BLaER1 treated with 17β-estradiol and CSF1 and Interleukin-3, amounts not matched to agents 10 nM and 100 nM (cell line): ENCODE measurements around the gene SCYL1.
A peak's percentile ranks its signal among the peaks of the same experiment; 100 is the strongest.

Source experiments
- H3K27ac ChIP-seq, 11 experiments: shearing (Covaris generic); formaldehyde crosslinking; 2 replicates each; pipeline ENCODE4 v1.8.1; 2022
- H3K27me3 ChIP-seq, 11 experiments: shearing (Covaris generic); formaldehyde crosslinking; 2 replicates each; pipeline ENCODE4 v1.8.1; 2022
- H3K36me3 ChIP-seq, 11 experiments: shearing (Covaris generic); formaldehyde crosslinking; 2 replicates each; pipeline ENCODE4 v1.8.1; 2022
- H3K4me1 ChIP-seq, 10 experiments: shearing (Covaris generic); formaldehyde crosslinking; 2 replicates each; pipeline ENCODE4 v1.8.1; 2022
- H3K4me2 ChIP-seq, 11 experiments: shearing (Covaris generic); formaldehyde crosslinking; 2 replicates each; pipeline ENCODE4 v1.8.1; 2022
- H3K4me3 ChIP-seq, 10 experiments: shearing (Covaris generic); formaldehyde crosslinking; 2 replicates each; pipeline ENCODE4 v1.8.1; 2022
- H3K9ac ChIP-seq, 11 experiments: shearing (Covaris generic); formaldehyde crosslinking; 2 replicates each; pipeline ENCODE4 v1.8.1; 2022
- H3K9me3 ChIP-seq, 11 experiments: shearing (Covaris generic); formaldehyde crosslinking; replicated peaks in 1 of 11; 2 replicates each; pipeline ENCODE4 v1.8.1; 2022
- H4K20me1 ChIP-seq, 11 experiments: shearing (Covaris generic); formaldehyde crosslinking; 2 replicates each; pipeline ENCODE4 v1.8.1; 2022
- Cebpa-rat ChIP-seq, 11 experiments: shearing (Covaris generic); IDR thresholded peaks; 2 replicates each; pipeline ENCODE4 v1.8.1; 2022

Gene SCYL1

GRCh38 chr11:65526744-65527143, 1.9 kb downstream of the SCYL1 start:
- Histone ChIP-seq H4K20me1 (peaks cover 10 to 61% (median 33%) of the 10 kb centered on the region in 11 experiments; a peak in 18 of 22 replicates), H3K9me3 (no peaks in the 10 kb centered on the region), H3K4me1 (peaks cover 45 to 61% (median 56%) of the 10 kb centered on the region in 10 experiments), H3K27ac (peak overlapping the region in 1 of 11 experiments; percentile 88; a peak in 2 of 22 replicates), H3K4me3 (peak overlapping the region in 5 of 10 experiments; percentile 91 to 98 (median 97); a peak in 3 of 20 replicates), H3K36me3 (peaks cover 46 to 59% (median 56%) of the 10 kb centered on the region in 11 experiments), H3K27me3 (no peaks in the 10 kb centered on the region), H3K9ac (peak overlapping the region; percentile 93 to 99 (median 97); a peak in 18 of 22 replicates), H3K4me2 (peak overlapping the region; percentile 92 to 100 (median 98); a peak in 21 of 22 replicates)
- no peak for TF ChIP-seq Cebpa-rat (IDR thresholded peaks at IDR 0.05)

- Histone ChIP-seq H4K20me1 (peaks cover 10 to 73% (median 33%) of the 10 kb centered on the region in 11 experiments; a peak in 18 of 22 replicates), H3K36me3 (peaks cover 67 to 79% (median 76%) of the 10 kb centered on the region in 11 experiments), H3K4me3 (no peak overlapping the region), H3K9me3 (no peaks in the 10 kb centered on the region), H3K27ac (peak overlapping the region in 3 of 11 experiments; percentile 4 to 36 (median 10); a peak in 3 of 22 replicates), H3K4me2 (peak overlapping the region in 1 of 11 experiments; percentile 2; a peak in 1 of 22 replicates), H3K27me3 (no peaks in the 10 kb centered on the region), H3K4me1 (peaks cover 23 to 40% (median 34%) of the 10 kb centered on the region in 10 experiments), H3K9ac (peak overlapping the region in 6 of 11 experiments; percentile 1 to 50 (median 22); a peak in 6 of 22 replicates)
- no peak for TF ChIP-seq Cebpa-rat (IDR thresholded peaks at IDR 0.05)
Observed at GRCh38 chr11:65528819-65529350, 4.0 kb downstream of the SCYL1 start.

GRCh38 chr11:65529475-65530156, 4.7 kb downstream of the SCYL1 start:
- TF ChIP-seq Cebpa-rat (IDR thresholded peaks at IDR 0.05): no peak
- H4K20me1 ChIP-seq: peaks cover 10 to 78% (median 33%) of the 10 kb centered on the region in 11 experiments; a peak in 18 of 22 replicates
- H3K9ac ChIP-seq: peak overlapping the region in 7 of 11 experiments; percentile 1 to 50 (median 18); a peak in 5 of 22 replicates
- no peaks in the 10 kb centered on the region for H3K27me3 ChIP-seq
- no peaks in the 10 kb centered on the region for H3K9me3 ChIP-seq
- no peak overlapping the region for H3K4me3 ChIP-seq
- H3K36me3 ChIP-seq: peaks cover 67 to 83% (median 77%) of the 10 kb centered on the region in 11 experiments
- H3K4me1 ChIP-seq: peaks cover 16 to 33% (median 27%) of the 10 kb centered on the region in 10 experiments
- H3K4me2 ChIP-seq: peak overlapping the region in 6 of 11 experiments; percentile 1 to 23 (median 5); a peak in 4 of 22 replicates
- H3K27ac ChIP-seq: peak overlapping the region in 4 of 11 experiments; percentile 4 to 36 (median 8); a peak in 5 of 22 replicates

GRCh38 chr11:65530157-65530496, 5.2 kb downstream of the SCYL1 start:
- Histone ChIP-seq H4K20me1 (peaks cover 10 to 83% (median 35%) of the 10 kb centered on the region in 11 experiments; a peak in 18 of 22 replicates), H3K27me3 (no peaks in the 10 kb centered on the region), H3K36me3 (peaks cover 71 to 88% (median 81%) of the 10 kb centered on the region in 11 experiments), H3K27ac (peak overlapping the region in 3 of 11 experiments; percentile 7 to 36 (median 10); a peak in 3 of 22 replicates), H3K4me2 (peak overlapping the region in 3 of 11 experiments; percentile 2 to 6 (median 4); a peak in 3 of 22 replicates), H3K4me3 (no peak overlapping the region), H3K4me1 (peaks cover 16 to 32% (median 27%) of the 10 kb centered on the region in 10 experiments), H3K9me3 (no peaks in the 10 kb centered on the region), H3K9ac (peak overlapping the region in 3 of 11 experiments; percentile 2 to 18 (median 15); a peak in 2 of 22 replicates)
- no peak for TF ChIP-seq Cebpa-rat (IDR thresholded peaks at IDR 0.05)

GRCh38 chr11:65532388-65533064, 7.6 kb downstream of the SCYL1 start:
- Histone ChIP-seq H3K4me2 (no peak overlapping the region), H3K27ac (no peak overlapping the region), H3K4me1 (peaks cover 15 to 35% (median 20%) of the 10 kb centered on the region in 10 experiments; a peak in 19 of 20 replicates), H3K4me3 (no peak overlapping the region), H3K9ac (no peak overlapping the region), H3K27me3 (no peaks in the 10 kb centered on the region), H3K36me3 (peaks cover 73 to 97% (median 89%) of the 10 kb centered on the region in 11 experiments), H3K9me3 (no peaks in the 10 kb centered on the region), H4K20me1 (peaks cover 0 to 85% (median 21%) of the 10 kb centered on the region in 11 experiments; a peak in 18 of 22 replicates)
- TF ChIP-seq Cebpa-rat (IDR thresholded peaks at IDR 0.05): no peak

- Histone ChIP-seq H3K4me1 (peaks cover 27 to 49% (median 34%) of the 10 kb centered on the region in 10 experiments), H3K4me2 (no peak overlapping the region), H3K4me3 (no peak overlapping the region), H4K20me1 (peaks cover 0 to 83% (median 33%) of the 10 kb centered on the region in 11 experiments; a peak in 18 of 22 replicates), H3K9ac (no peak overlapping the region; a peak in 1 of 22 replicates), H3K27me3 (no peaks in the 10 kb centered on the region), H3K36me3 (peaks cover 62 to 94% (median 86%) of the 10 kb centered on the region in 11 experiments), H3K9me3 (no peaks in the 10 kb centered on the region), H3K27ac (no peak overlapping the region)
- no peak for TF ChIP-seq Cebpa-rat (IDR thresholded peaks at IDR 0.05)
Observed at GRCh38 chr11:65535102-65535501, 10.2 kb downstream of the SCYL1 start.

- H3K27ac ChIP-seq: peak overlapping the region in 3 of 11 experiments; percentile 25 to 34 (median 32); a peak in 6 of 22 replicates
- peak overlapping the region in 6 of 11 experiments; percentile 12 to 99 (median 56); a peak in 8 of 22 replicates for H3K4me2 ChIP-seq
- no peaks in the 10 kb centered on the region for H3K9me3 ChIP-seq
- H3K36me3 ChIP-seq: peaks cover 47 to 78% (median 71%) of the 10 kb centered on the region in 11 experiments
- H3K4me1 ChIP-seq: peaks cover 37 to 57% (median 42%) of the 10 kb centered on the region in 10 experiments
- TF ChIP-seq Cebpa-rat (IDR thresholded peaks at IDR 0.05): no peak
- H3K27me3 ChIP-seq: no peaks in the 10 kb centered on the region
- peak overlapping the region in 8 of 11 experiments; percentile 2 to 54 (median 43); a peak in 11 of 22 replicates for H3K9ac ChIP-seq
- no peak overlapping the region for H3K4me3 ChIP-seq
- peaks cover 0 to 67% (median 24%) of the 10 kb centered on the region in 11 experiments; a peak in 17 of 22 replicates for H4K20me1 ChIP-seq
Observed at GRCh38 chr11:65536412-65537295, 11.8 kb downstream of the SCYL1 start.
